Hepatocyte (in vitro differentiated cells): ENCODE measurements around the gene KDELR1.

Experiments
- CTCF ChIP-seq: fragments of 200-600 bp; sonication (generic); IDR thresholded peaks from 2 replicates; pipeline ENCODE4 v1.5.1; 2016; ENCODE audit warnings: antibody characterized with exemption, mild to moderate bottlenecking; ENCODE audit not compliant: poor library complexity
- EZH2 ChIP-seq: fragments of 200-600 bp; sonication (generic); IDR thresholded peaks from 2 replicates; pipeline ENCODE4 v1.6.1; 2016; ENCODE audit warnings: antibody characterized with exemption, mild to moderate bottlenecking, borderline replicate concordance

DNA sequence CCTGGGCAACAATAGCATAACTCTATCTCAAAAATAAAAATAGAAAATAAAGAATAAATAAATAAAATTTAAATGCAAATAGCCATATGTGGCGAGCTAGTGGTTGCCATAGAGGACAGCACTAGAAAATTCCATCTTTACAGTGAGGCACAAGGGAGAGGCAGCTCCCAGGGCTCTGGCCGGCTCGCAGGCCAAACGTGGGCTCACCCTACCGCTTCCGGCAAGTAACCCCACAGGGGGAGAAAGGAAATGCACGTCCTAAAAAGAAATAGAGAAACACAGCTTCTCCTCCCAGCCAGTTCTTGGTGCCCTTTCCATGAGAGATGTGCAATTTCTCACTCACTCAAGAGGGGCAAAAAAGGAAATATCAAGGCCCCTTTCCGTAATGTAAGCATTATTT is 42.0 kb upstream of the KDELR1 start:
- TF ChIP-seq CTCF (no peak), EZH2 (no peak)
